ENCODE measurements around the gene LRRC7.

DNA sequence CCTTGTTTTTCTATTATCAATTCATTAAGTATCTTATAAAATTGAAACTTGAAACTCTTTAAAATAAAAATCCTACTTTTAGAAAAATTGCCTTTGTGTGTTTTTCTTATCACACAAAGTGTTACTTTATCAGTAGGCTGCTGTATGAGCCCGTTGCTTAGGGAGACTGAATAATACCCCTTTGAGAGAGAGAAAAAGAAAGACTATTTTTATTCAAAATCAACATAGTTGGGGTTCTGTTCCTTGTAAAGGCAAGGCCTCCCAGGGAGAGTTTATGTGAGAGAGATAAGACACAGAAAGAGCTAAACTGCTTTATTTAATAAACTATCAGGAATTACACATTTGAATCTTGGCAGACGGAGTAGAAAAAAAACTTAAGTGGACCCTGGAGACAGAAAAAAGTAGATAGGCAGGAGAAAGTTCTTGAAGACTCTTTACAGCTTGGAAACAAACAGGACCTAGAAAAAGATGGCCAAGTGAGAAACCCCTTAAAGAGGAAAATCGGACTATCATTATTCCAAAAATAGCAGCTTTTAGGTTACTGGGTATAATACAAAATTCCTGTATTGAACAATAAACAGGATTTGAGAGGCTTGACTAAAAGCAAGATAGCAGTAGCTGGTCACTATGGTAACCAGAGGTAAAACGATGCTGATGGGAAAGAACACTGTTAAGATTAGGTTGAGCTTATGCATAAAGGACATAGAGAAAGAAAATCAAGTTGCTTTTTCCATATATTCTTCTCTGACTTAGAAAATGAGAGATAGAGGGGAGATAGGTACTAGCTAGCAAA lies 170.9 kb downstream of the LRRC7 start:
- no peak for TF ChIP-seq SIN3A (IDR thresholded peaks at IDR 0.05; ENCODE audit: borderline replicate concordance, low read depth, low read length)
- TF ChIP-seq TARDBP (CRISPR knock-in tag; IDR thresholded peaks at IDR 0.05): no peak
- TF ChIP-seq, protein P1, sequence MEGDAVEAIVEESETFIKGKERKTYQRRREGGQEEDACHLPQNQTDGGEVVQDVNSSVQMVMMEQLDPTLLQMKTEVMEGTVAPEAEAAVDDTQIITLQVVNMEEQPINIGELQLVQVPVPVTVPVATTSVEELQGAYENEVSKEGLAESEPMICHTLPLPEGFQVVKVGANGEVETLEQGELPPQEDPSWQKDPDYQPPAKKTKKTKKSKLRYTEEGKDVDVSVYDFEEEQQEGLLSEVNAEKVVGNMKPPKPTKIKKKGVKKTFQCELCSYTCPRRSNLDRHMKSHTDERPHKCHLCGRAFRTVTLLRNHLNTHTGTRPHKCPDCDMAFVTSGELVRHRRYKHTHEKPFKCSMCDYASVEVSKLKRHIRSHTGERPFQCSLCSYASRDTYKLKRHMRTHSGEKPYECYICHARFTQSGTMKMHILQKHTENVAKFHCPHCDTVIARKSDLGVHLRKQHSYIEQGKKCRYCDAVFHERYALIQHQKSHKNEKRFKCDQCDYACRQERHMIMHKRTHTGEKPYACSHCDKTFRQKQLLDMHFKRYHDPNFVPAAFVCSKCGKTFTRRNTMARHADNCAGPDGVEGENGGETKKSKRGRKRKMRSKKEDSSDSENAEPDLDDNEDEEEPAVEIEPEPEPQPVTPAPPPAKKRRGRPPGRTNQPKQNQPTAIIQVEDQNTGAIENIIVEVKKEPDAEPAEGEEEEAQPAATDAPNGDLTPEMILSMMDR (CRISPR knock-in tag; IDR thresholded peaks at IDR 0.05): no peak
- no peak for TF ChIP-seq RBFOX2 (IDR thresholded peaks at IDR 0.05; ENCODE audit: low read depth, low read length)
- TF ChIP-seq, protein P2, sequence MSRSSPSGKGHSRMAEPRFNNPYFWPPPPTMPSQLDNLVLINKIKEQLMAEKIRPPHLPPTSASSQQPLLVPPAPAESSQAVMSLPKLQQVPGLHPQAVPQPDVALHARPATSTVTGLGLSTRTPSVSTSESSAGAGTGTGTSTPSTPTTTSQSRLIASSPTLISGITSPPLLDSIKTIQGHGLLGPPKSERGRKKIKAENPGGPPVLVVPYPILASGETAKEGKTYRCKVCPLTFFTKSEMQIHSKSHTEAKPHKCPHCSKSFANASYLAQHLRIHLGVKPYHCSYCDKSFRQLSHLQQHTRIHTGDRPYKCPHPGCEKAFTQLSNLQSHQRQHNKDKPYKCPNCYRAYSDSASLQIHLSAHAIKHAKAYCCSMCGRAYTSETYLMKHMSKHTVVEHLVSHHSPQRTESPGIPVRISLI (CRISPR knock-in tag; IDR thresholded peaks at IDR 0.05; ENCODE audit: borderline replicate concordance): no peak
- no peak for TF ChIP-seq EP300 (IDR thresholded peaks at IDR 0.05; ENCODE audit: low read depth in 2 of 2, low read length in 2 of 2)
- TF ChIP-seq EP300 (CRISPR knock-in tag; IDR thresholded peaks at IDR 0.05; ENCODE audit: borderline replicate concordance): no peak
- TF ChIP-seq, protein P3, sequence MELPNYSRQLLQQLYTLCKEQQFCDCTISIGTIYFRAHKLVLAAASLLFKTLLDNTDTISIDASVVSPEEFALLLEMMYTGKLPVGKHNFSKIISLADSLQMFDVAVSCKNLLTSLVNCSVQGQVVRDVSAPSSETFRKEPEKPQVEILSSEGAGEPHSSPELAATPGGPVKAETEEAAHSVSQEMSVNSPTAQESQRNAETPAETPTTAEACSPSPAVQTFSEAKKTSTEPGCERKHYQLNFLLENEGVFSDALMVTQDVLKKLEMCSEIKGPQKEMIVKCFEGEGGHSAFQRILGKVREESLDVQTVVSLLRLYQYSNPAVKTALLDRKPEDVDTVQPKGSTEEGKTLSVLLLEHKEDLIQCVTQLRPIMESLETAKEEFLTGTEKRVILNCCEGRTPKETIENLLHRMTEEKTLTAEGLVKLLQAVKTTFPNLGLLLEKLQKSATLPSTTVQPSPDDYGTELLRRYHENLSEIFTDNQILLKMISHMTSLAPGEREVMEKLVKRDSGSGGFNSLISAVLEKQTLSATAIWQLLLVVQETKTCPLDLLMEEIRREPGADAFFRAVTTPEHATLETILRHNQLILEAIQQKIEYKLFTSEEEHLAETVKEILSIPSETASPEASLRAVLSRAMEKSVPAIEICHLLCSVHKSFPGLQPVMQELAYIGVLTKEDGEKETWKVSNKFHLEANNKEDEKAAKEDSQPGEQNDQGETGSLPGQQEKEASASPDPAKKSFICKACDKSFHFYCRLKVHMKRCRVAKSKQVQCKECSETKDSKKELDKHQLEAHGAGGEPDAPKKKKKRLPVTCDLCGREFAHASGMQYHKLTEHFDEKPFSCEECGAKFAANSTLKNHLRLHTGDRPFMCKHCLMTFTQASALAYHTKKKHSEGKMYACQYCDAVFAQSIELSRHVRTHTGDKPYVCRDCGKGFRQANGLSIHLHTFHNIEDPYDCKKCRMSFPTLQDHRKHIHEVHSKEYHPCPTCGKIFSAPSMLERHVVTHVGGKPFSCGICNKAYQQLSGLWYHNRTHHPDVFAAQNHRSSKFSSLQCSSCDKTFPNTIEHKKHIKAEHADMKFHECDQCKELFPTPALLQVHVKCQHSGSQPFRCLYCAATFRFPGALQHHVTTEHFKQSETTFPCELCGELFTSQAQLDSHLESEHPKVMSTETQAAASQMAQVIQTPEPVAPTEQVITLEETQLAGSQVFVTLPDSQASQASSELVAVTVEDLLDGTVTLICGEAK (IDR thresholded peaks at IDR 0.05): no peak
- TF ChIP-seq, protein P3 (CRISPR knock-in tag; IDR thresholded peaks at IDR 0.05): no peak
- TF ChIP-seq, protein P4, sequence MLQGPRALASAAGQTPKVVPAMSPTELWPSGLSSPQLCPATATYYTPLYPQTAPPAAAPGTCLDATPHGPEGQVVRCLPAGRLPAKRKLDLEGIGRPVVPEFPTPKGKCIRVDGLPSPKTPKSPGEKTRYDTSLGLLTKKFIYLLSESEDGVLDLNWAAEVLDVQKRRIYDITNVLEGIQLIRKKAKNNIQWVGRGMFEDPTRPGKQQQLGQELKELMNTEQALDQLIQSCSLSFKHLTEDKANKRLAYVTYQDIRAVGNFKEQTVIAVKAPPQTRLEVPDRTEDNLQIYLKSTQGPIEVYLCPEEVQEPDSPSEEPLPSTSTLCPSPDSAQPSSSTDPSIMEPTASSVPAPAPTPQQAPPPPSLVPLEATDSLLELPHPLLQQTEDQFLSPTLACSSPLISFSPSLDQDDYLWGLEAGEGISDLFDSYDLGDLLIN (CRISPR knock-in tag; IDR thresholded peaks at IDR 0.05; ENCODE audit: borderline replicate concordance): no peak
- no peak for TF ChIP-seq ZNF780A (CRISPR knock-in tag; IDR thresholded peaks at IDR 0.05)
- TF ChIP-seq RAD21 (CRISPR knock-in tag; IDR thresholded peaks at IDR 0.05): no peak

Measured in HepG2 (cell line).